Measurements from ENCODE around the gene RAET1G. TPM values are rescaled to one million over a fixed set of nuclear protein-coding genes. Genes with fewer than 3 reads are reported as not detected.
"Not testable (repeated sequence)": the region's sequence is repeated elsewhere in the genome, so short reads cannot be mapped to it uniquely, and the experiment has no call there.

Gene RAET1G
- 0.55 and 0.73 TPM in 2 replicates for total RNA-seq
- long read RNA-seq, partial matches to known transcripts: 0 of 2 reads
- long read RNA-seq, other reads (novel, unspliced or antisense): 0 of 2 reads

GRCh38 chr6:149922642-149923326 lies at the start of gene RAET1G:
TSS of gene RAET1G (minus strand) at chr6:149923121. CDS start at chr6:149923010, 111 bp downstream.
- no peaks in the 10 kb centered on the region for H3K9me3 Mint-ChIP-seq (ENCODE audit: unreplicated experiment)
- peaks cover 16% of the 10 kb centered on the region for H3K27me3 Mint-ChIP-seq (ENCODE audit: unreplicated experiment)
- H3K4me1 Mint-ChIP-seq (ENCODE audit: unreplicated experiment): peaks cover 20% of the 10 kb centered on the region
- peak within 1 kb of the TSS; percentile 75 for H3K4me3 Mint-ChIP-seq (ENCODE audit: unreplicated experiment)
- peak within 1 kb of the TSS; percentile 2 for H3K27ac Mint-ChIP-seq (ENCODE audit: unreplicated experiment)
- no peak for TF ChIP-seq CTCF (IDR thresholded peaks at IDR 0.05)
- H3K36me3 Mint-ChIP-seq (ENCODE audit: unreplicated experiment): no peaks in the 10 kb centered on the region
- peak; percentile 93 for DNase-seq (ENCODE audit: extremely low spot score, unreplicated experiment)

- H3K9me3 Mint-ChIP-seq (ENCODE audit: unreplicated experiment): peaks cover 12% of the 10 kb centered on the region
- H3K27ac Mint-ChIP-seq (ENCODE audit: unreplicated experiment): no peak overlapping the region
- peaks cover 12% of the 10 kb centered on the region for H3K36me3 Mint-ChIP-seq (ENCODE audit: unreplicated experiment)
- peaks cover 39% of the 10 kb centered on the region for H3K27me3 Mint-ChIP-seq (ENCODE audit: unreplicated experiment)
- TF ChIP-seq CTCF (IDR thresholded peaks at IDR 0.05): no peak
- no peak overlapping the region for H3K4me3 Mint-ChIP-seq (ENCODE audit: unreplicated experiment)
- peaks cover 10% of the 10 kb centered on the region for H3K4me1 Mint-ChIP-seq (ENCODE audit: unreplicated experiment)
- DNase-seq (ENCODE audit: extremely low spot score, unreplicated experiment): peak; percentile 67
These were observed 46.7 kb upstream of the RAET1G start for GRCh38 chr6:149969635-149970034.

- DNase-seq (ENCODE audit: extremely low spot score, unreplicated experiment); H3K27ac Mint-ChIP-seq (ENCODE audit: unreplicated experiment); H3K4me3 Mint-ChIP-seq (ENCODE audit: unreplicated experiment); H3K9me3 Mint-ChIP-seq (ENCODE audit: unreplicated experiment): not testable (repeated sequence)
- H3K27me3 Mint-ChIP-seq (ENCODE audit: unreplicated experiment): peaks cover 39% of the 10 kb centered on the region
- peaks cover 12% of the 10 kb centered on the region for H3K36me3 Mint-ChIP-seq (ENCODE audit: unreplicated experiment)
- H3K4me1 Mint-ChIP-seq (ENCODE audit: unreplicated experiment): peaks cover 16% of the 10 kb centered on the region
These were observed 46.0 kb upstream of the RAET1G start for GRCh38 chr6:149968909-149969308.

GRCh38 chr6:149967999-149968398 lies 45.1 kb upstream of the RAET1G start:
- peaks cover 21% of the 10 kb centered on the region for H3K4me1 Mint-ChIP-seq (ENCODE audit: unreplicated experiment)
- not testable (repeated sequence) for H3K4me3 Mint-ChIP-seq (ENCODE audit: unreplicated experiment); DNase-seq (ENCODE audit: extremely low spot score, unreplicated experiment); H3K27ac Mint-ChIP-seq (ENCODE audit: unreplicated experiment); H3K9me3 Mint-ChIP-seq (ENCODE audit: unreplicated experiment)
- peaks cover 38% of the 10 kb centered on the region for H3K27me3 Mint-ChIP-seq (ENCODE audit: unreplicated experiment)
- H3K36me3 Mint-ChIP-seq (ENCODE audit: unreplicated experiment): peaks cover 12% of the 10 kb centered on the region

- H3K36me3 Mint-ChIP-seq (ENCODE audit: unreplicated experiment): peaks cover 12% of the 10 kb centered on the region
- H3K27me3 Mint-ChIP-seq (ENCODE audit: unreplicated experiment): peaks cover 36% of the 10 kb centered on the region
- TF ChIP-seq CTCF (IDR thresholded peaks at IDR 0.05): no peak
- peaks cover 23% of the 10 kb centered on the region for H3K4me1 Mint-ChIP-seq (ENCODE audit: unreplicated experiment)
- no peak overlapping the region for H3K4me3 Mint-ChIP-seq (ENCODE audit: unreplicated experiment)
- H3K27ac Mint-ChIP-seq (ENCODE audit: unreplicated experiment): no peak overlapping the region
- H3K9me3 Mint-ChIP-seq (ENCODE audit: unreplicated experiment): peaks cover 4% of the 10 kb centered on the region
- no peak for DNase-seq (ENCODE audit: extremely low spot score, unreplicated experiment)
These were observed 44.7 kb upstream of the RAET1G start for GRCh38 chr6:149967591-149967990.

- H3K27me3 Mint-ChIP-seq (ENCODE audit: unreplicated experiment): peaks cover 37% of the 10 kb centered on the region
- not testable (repeated sequence) for H3K4me3 Mint-ChIP-seq (ENCODE audit: unreplicated experiment); H3K27ac Mint-ChIP-seq (ENCODE audit: unreplicated experiment)
These were observed 43.4 kb upstream of the RAET1G start for GRCh38 chr6:149966319-149966718.

More at GRCh38 chr6:149966319-149966718, 43.4 kb upstream of the RAET1G start:
- not testable (repeated sequence) for H3K9me3 Mint-ChIP-seq (ENCODE audit: unreplicated experiment); DNase-seq (ENCODE audit: extremely low spot score, unreplicated experiment); H3K36me3 Mint-ChIP-seq (ENCODE audit: unreplicated experiment)
- peaks cover 23% of the 10 kb centered on the region for H3K4me1 Mint-ChIP-seq (ENCODE audit: unreplicated experiment)
